ENCODE results near the gene UBTD2.
A peak's percentile ranks its signal among the peaks of the same experiment; 100 is the strongest.
"Not testable (repeated sequence)": the region's sequence is repeated elsewhere in the genome, so short reads cannot be mapped to it uniquely, and the experiment has no call there.

Gene UBTD2

DNA sequence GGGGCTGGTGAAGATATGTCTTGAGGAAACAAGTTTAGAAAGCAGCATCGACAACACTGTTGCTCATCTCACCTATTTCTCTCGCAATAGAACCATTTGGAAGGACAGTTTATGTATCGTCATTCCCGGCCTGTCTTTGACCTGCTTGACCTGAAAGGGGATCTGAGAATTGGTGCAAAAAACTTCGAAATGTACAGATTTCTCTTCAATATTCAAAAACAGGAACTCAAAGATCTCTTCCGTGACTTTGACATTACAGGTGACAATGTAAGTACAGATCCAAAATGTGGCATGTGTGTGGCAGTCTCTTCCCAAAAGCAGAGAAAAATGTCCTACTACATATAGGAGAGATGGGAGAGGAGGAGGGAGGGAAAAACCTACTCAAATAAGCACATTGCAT lies 83.1 kb downstream of the UBTD2 start:
- Histone ChIP-seq H4K8ac (ENCODE audit: low read depth, low read length) (no peak overlapping the region), H3K4me2 (ENCODE audit: insufficient read depth, low read length, poor library complexity, severe bottlenecking) (no peak overlapping the region), H3K4me1 (ENCODE audit: control insufficient read depth in 2 of 2, insufficient read depth in 1 of 2, low read depth in 1 of 2, low read length in 2 of 2) (no peaks in the 10 kb centered on the region), H3K14ac (ENCODE audit: low read length) (no peak overlapping the region), H3K79me1 (ENCODE audit: low read depth, low read length) (no peaks in the 10 kb centered on the region), H3K27me3 (ENCODE audit: control insufficient read depth in 3 of 3, insufficient read depth in 3 of 3, low read depth in 1 of 3, low read length in 3 of 3) (no peaks in the 10 kb centered on the region), H3K23ac (ENCODE audit: low read depth, low read length, poor library complexity) (no peak overlapping the region), H3K4ac (ENCODE audit: low read length) (no peak overlapping the region), H2BK5ac (ENCODE audit: low read length) (no peak overlapping the region), H3K9me3 (replicated peaks in 1 of 2; ENCODE audit: control insufficient read depth in 2 of 2, insufficient read depth in 1 of 2, low read depth in 1 of 2, low read length in 2 of 2) (no peaks in the 10 kb centered on the region), H2BK12ac (ENCODE audit: low read length) (no peak overlapping the region), H3K27ac (replicated peaks; ENCODE audit: low read length) (no peak overlapping the region), H3K18ac (ENCODE audit: low read length) (no peak overlapping the region), H2AK5ac (ENCODE audit: low read depth, low read length) (no peak overlapping the region), H3K4me3 (ENCODE audit: low read length in 2 of 2) (no peak overlapping the region), H4K91ac (ENCODE audit: low read depth, low read length, poor library complexity) (no peak overlapping the region), H2AFZ (ENCODE audit: low read length) (no peak overlapping the region), H3K9ac (ENCODE audit: low read depth, low read length, poor library complexity) (no peak overlapping the region), H2BK15ac (ENCODE audit: low read length) (no peak overlapping the region), H2BK120ac (ENCODE audit: low read depth, low read length) (no peak overlapping the region), H3K36me3 (replicated peaks in 1 of 2; ENCODE audit: control insufficient read depth in 2 of 2, insufficient read depth in 2 of 2, low read length in 2 of 2) (no peaks in the 10 kb centered on the region)
- DNase-seq (ENCODE audit: low spot score): no peak
- WGBS, 2 donors (ENCODE audit: extremely low coverage in 2 of 2, insufficient read length in 2 of 2, insufficient replicate concordance in 1 of 2): no CpG with 5 or more reads among the region's 6 CpGs

GRCh38 chr5:172199446-172199845 lies 84.1 kb downstream of the UBTD2 start:
- Histone ChIP-seq H4K91ac (ENCODE audit: low read depth, low read length, poor library complexity) (no peak overlapping the region), H2BK120ac (ENCODE audit: low read depth, low read length) (no peak overlapping the region), H2BK5ac (ENCODE audit: low read length) (no peak overlapping the region), H3K4me2 (ENCODE audit: insufficient read depth, low read length, poor library complexity, severe bottlenecking) (no peak overlapping the region), H2AFZ (ENCODE audit: low read length) (no peak overlapping the region), H3K27me3 (ENCODE audit: control insufficient read depth in 3 of 3, insufficient read depth in 3 of 3, low read depth in 1 of 3, low read length in 3 of 3) (no peaks in the 10 kb centered on the region), H3K4me1 (ENCODE audit: control insufficient read depth in 2 of 2, insufficient read depth in 1 of 2, low read depth in 1 of 2, low read length in 2 of 2) (no peaks in the 10 kb centered on the region), H2AK5ac (ENCODE audit: low read depth, low read length) (no peak overlapping the region), H3K4ac (ENCODE audit: low read length) (no peak overlapping the region), H3K23ac (ENCODE audit: low read depth, low read length, poor library complexity) (no peak overlapping the region), H3K36me3 (replicated peaks in 1 of 2; ENCODE audit: control insufficient read depth in 2 of 2, insufficient read depth in 2 of 2, low read length in 2 of 2) (no peaks in the 10 kb centered on the region), H3K4me3 (ENCODE audit: low read length in 2 of 2) (no peak overlapping the region), H3K9ac (ENCODE audit: low read depth, low read length, poor library complexity) (no peak overlapping the region), H3K9me3 (replicated peaks in 1 of 2; ENCODE audit: control insufficient read depth in 2 of 2, insufficient read depth in 1 of 2, low read depth in 1 of 2, low read length in 2 of 2) (no peaks in the 10 kb centered on the region), H4K8ac (ENCODE audit: low read depth, low read length) (no peak overlapping the region), H2BK12ac (ENCODE audit: low read length) (no peak overlapping the region), H3K27ac (replicated peaks; ENCODE audit: low read length) (no peak overlapping the region), H3K79me1 (ENCODE audit: low read depth, low read length) (no peaks in the 10 kb centered on the region), H2BK15ac (ENCODE audit: low read length) (no peak overlapping the region), H3K14ac (ENCODE audit: low read length) (no peak overlapping the region), H3K18ac (ENCODE audit: low read length) (no peak overlapping the region)
- no CpG with 5 or more reads among the region's 10 CpGs for WGBS, 2 donors (ENCODE audit: extremely low coverage in 2 of 2, insufficient read length in 2 of 2, insufficient replicate concordance in 1 of 2)
- DNase-seq (ENCODE audit: low spot score): no peak

- H3K36me3 ChIP-seq (replicated peaks in 1 of 2; ENCODE audit: control insufficient read depth in 2 of 2, insufficient read depth in 2 of 2, low read length in 2 of 2); H3K4ac ChIP-seq (ENCODE audit: low read length); H2BK15ac ChIP-seq (ENCODE audit: low read length); H2AFZ ChIP-seq (ENCODE audit: low read length); H3K14ac ChIP-seq (ENCODE audit: low read length); H3K9ac ChIP-seq (ENCODE audit: low read depth, low read length, poor library complexity); H2BK120ac ChIP-seq (ENCODE audit: low read depth, low read length); H3K4me2 ChIP-seq (ENCODE audit: insufficient read depth, low read length, poor library complexity, severe bottlenecking); H3K18ac ChIP-seq (ENCODE audit: low read length); H3K79me1 ChIP-seq (ENCODE audit: low read depth, low read length); H3K4me1 ChIP-seq (ENCODE audit: control insufficient read depth in 2 of 2, insufficient read depth in 1 of 2, low read depth in 1 of 2, low read length in 2 of 2); DNase-seq (ENCODE audit: low spot score); H2BK5ac ChIP-seq (ENCODE audit: low read length); H3K4me3 ChIP-seq (ENCODE audit: low read length in 2 of 2); H2AK5ac ChIP-seq (ENCODE audit: low read depth, low read length); H3K23ac ChIP-seq (ENCODE audit: low read depth, low read length, poor library complexity); H2BK12ac ChIP-seq (ENCODE audit: low read length); H3K27me3 ChIP-seq (ENCODE audit: control insufficient read depth in 3 of 3, insufficient read depth in 3 of 3, low read depth in 1 of 3, low read length in 3 of 3); H3K9me3 ChIP-seq (replicated peaks in 1 of 2; ENCODE audit: control insufficient read depth in 2 of 2, insufficient read depth in 1 of 2, low read depth in 1 of 2, low read length in 2 of 2); H3K27ac ChIP-seq (replicated peaks; ENCODE audit: low read length); H4K91ac ChIP-seq (ENCODE audit: low read depth, low read length, poor library complexity); H4K8ac ChIP-seq (ENCODE audit: low read depth, low read length): not testable (repeated sequence)
- no CpG with 5 or more reads among the region's 4 CpGs for WGBS, 2 donors (ENCODE audit: extremely low coverage in 2 of 2, insufficient read length in 2 of 2, insufficient replicate concordance in 1 of 2)
Measured at GRCh38 chr5:172197775-172198174, 85.8 kb downstream of the UBTD2 start.

GRCh38 chr5:172194985-172195774 lies 88.4 kb downstream of the UBTD2 start:
- Histone ChIP-seq H2AK5ac (ENCODE audit: low read depth, low read length) (no peak overlapping the region), H3K36me3 (replicated peaks in 1 of 2; ENCODE audit: control insufficient read depth in 2 of 2, insufficient read depth in 2 of 2, low read length in 2 of 2) (no peaks in the 10 kb centered on the region), H3K23ac (ENCODE audit: low read depth, low read length, poor library complexity) (no peak overlapping the region), H3K27me3 (ENCODE audit: control insufficient read depth in 3 of 3, insufficient read depth in 3 of 3, low read depth in 1 of 3, low read length in 3 of 3) (no peaks in the 10 kb centered on the region), H3K14ac (ENCODE audit: low read length) (no peak overlapping the region), H3K18ac (ENCODE audit: low read length) (peak overlapping the region; percentile 12), H4K8ac (ENCODE audit: low read depth, low read length) (no peak overlapping the region), H3K9ac (ENCODE audit: low read depth, low read length, poor library complexity) (no peak overlapping the region), H3K4ac (ENCODE audit: low read length) (no peak overlapping the region), H2BK15ac (ENCODE audit: low read length) (no peak overlapping the region), H3K4me3 (ENCODE audit: low read length in 2 of 2) (no peak overlapping the region), H3K4me1 (ENCODE audit: control insufficient read depth in 2 of 2, insufficient read depth in 1 of 2, low read depth in 1 of 2, low read length in 2 of 2) (no peaks in the 10 kb centered on the region), H2BK12ac (ENCODE audit: low read length) (no peak overlapping the region), H2BK5ac (ENCODE audit: low read length) (no peak overlapping the region), H2AFZ (ENCODE audit: low read length) (no peak overlapping the region), H4K91ac (ENCODE audit: low read depth, low read length, poor library complexity) (no peak overlapping the region), H3K9me3 (replicated peaks in 1 of 2; ENCODE audit: control insufficient read depth in 2 of 2, insufficient read depth in 1 of 2, low read depth in 1 of 2, low read length in 2 of 2) (no peaks in the 10 kb centered on the region), H3K79me1 (ENCODE audit: low read depth, low read length) (no peaks in the 10 kb centered on the region), H3K4me2 (ENCODE audit: insufficient read depth, low read length, poor library complexity, severe bottlenecking) (no peak overlapping the region), H2BK120ac (ENCODE audit: low read depth, low read length) (no peak overlapping the region), H3K27ac (replicated peaks; ENCODE audit: low read length) (no peak overlapping the region)
- WGBS, 2 donors (ENCODE audit: extremely low coverage in 2 of 2, insufficient read length in 2 of 2, insufficient replicate concordance in 1 of 2): no CpG with 5 or more reads among the region's 6 CpGs
- DNase-seq (ENCODE audit: low spot score): no peak
